CD4-positive, alpha-beta T cell treated with Interleukin-6 at 100 ng/mL for 8 hours (primary cell): ENCODE results near the gene DNMT1.
"Not testable (repeated sequence)": the region's sequence is repeated elsewhere in the genome, so short reads cannot be mapped to it uniquely, and the experiment has no call there.

ENCODE experiments used
- DNase-seq: peaks from one replicate; pipeline ENCODE4 v3.0.0-alpha.2; 2020; ENCODE audit warnings: mixed read lengths, low spot score

Gene DNMT1

GRCh38 chr19:10194500-10195198, at the start of gene DNMT1:
Gene DNMT1, minus strand, starts transcription at chr19:10194953. Its CDS starts 54 bp downstream, at chr19:10194899.
- peak; percentile 97 for DNase-seq

DNA sequence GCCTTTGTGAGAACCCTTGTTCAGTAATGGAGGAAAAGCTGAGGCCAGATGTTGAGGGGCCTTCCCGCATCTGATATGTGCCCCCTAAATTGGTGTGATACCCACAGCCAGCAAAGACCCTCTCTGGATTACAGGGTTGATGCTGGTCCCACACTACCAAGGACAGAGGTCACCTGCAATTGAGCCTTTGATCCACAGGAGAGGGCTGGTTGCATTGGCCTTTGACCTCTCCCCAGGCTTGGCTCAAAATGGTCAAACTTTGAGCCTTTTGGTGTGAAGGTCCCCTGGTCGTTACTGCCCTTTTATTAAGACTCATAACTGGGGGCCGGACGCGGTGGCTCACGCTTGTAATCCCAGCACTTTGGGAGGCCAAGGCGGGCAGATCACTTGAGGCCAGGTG, 48.9 kb upstream of the DNMT1 start:
- no peak for DNase-seq

- DNase-seq, result not testable (repeated sequence)
Measured at GRCh38 chr19:10241826-10242449, 47.2 kb upstream of the DNMT1 start.

- no peak for DNase-seq
Measured at GRCh38 chr19:10238172-10238783, 43.5 kb upstream of the DNMT1 start.

GRCh38 chr19:10237702-10238101, 42.9 kb upstream of the DNMT1 start:
- DNase-seq, result no peak

DNA sequence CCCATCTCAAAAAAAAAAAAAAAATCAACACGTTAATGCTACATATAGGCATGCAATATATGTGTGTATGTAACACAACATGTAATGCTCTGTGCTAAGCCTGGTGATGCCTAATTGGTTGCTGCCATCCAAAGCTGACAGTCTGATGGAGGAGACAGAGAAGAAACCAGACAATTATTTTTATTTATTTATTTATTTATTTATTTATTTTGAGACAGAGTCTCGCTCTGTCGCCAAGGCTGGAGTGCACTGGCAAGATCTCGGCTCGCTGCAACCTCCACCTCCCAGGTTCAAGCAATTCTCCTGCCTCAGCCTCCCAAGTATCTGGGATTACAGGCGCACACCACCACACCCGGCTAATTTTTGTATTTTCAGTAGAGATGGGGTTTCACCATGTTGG, 40.7 kb upstream of the DNMT1 start:
- DNase-seq, result not testable (repeated sequence)

GRCh38 chr19:10235003-10235402, 40.2 kb upstream of the DNMT1 start:
- no peak for DNase-seq

DNA sequence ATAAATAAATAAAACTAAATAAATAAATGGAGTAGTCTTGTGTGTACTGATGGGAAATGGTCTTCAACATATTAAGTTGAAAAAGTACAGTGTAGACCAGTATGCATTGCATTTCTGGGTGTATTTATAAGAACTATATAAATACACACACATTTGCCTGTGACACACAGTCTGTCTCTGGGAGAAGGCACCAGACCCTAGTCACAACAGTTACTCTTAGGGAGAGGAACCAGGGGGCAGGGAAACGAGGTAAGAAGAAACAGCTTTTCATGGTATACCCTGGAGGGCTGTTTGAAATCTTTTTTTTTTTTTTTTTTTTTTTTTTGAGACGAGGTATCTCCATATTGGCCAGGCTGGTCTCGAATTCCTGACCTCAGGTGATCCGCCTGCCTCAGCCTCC, 39.2 kb upstream of the DNMT1 start:
- DNase-seq, result no peak

DNA sequence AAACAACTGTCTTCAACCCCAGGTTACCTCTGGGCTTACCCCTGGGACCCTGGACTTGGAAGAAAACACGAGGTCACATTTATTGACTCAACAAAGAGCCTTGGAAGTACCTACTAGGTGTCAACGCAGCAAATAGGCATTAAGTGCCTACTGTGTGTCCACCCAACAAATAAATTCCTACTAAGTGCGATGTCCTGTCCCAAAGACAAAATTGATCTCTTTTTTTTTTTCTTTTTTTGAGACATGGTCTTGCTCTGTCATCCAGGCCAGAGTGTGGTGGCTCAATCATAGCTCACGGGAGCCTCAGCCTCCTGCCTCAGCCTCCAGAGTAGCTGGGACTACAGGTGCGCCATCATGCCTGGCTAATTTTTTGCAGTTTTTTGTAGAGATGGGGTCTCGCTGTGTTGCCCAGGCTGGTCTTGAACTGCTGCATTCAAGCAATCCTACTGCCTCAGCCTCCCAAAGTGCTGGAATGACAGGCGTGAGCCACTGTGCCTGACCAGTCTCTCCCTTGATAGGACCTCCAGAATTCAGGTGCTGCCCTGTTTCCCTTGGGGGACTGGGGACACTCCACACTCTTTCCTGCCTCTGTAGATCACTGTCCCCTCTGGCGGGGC, 37.0 kb upstream of the DNMT1 start:
- DNase-seq, result no peak

DNA sequence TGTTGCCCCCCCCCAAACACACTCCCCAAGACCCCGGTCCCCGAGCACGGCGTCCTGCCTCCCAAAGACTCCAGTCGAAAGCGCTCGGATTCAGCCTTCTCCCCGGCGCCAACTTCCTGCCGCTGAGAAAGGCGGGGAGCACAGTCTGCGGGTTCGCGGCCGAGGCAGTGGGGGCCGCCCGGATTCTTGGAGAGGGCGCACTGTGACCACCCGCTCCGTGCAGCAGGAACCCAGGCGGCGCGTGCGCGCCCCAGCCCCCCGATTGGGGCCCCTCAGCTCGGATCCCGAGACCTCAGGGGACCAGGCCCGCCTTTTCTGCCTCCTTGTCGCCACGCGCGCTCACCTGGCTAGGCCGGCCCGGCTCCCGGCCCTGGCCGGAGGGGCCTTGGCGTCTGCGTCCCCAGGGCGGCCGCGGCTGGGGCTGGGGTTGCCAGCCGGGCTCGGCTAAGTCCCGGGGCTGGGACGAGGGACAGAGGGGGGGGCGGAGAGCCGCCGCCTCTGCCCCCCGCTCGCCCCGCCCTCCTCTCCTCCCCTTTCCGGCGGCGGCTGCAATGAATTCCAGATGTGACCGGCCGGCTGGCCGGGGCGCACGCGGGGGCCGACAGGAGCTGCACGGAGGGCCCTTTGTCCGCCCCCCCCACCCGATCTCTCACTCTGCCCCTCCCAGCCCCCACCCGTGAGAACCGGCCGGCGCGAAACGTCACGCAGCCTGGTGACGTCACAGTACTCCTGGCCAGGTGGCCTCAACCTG, 36.3 kb upstream of the DNMT1 start, which contains the start of gene S1PR2:
Gene S1PR2, minus strand, starts transcription at position 471 of the 751 bp plus-strand sequence. CDS start 6,426 bp downstream, outside the sequence.
- peak; percentile 49 for DNase-seq

DNA sequence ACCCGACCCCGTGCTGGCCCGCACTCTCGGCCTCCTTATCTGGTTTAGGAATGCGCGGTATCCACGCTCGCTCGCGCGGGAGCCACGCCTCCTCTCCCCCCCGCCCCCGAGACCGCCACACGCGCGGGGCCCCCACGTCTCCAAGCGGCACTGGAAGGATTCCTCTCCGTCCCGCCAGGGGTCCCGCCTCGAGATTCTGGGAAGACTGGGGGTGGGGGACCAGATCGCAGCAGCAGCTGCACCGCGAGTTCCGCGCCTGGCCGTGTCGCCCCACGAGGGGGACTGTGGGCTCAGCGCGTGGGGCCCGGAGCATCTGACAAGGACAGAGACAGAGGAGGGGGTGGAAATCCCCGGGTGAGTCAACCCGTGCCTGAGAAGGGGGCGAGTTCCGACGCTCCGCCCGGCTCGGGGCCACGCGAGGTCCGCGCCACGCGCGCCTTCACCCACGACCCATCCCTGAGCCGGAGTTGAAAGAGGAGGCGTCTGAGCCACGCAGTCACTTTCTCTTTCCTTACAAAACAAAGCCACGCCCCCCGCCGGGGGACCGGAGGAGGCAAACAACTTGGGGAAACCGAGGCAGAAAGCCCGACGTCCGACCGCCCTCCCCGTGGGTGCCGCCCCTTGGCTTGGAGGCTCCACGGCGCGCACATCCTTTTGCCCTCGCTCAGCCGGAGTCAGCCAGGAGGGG, 35.6 kb upstream of the DNMT1 start:
- peak; percentile 57 for DNase-seq

- DNase-seq, result peak; percentile 54
Measured at GRCh38 chr19:10228920-10229319, 34.2 kb upstream of the DNMT1 start.

GRCh38 chr19:10228393-10228792, 33.6 kb upstream of the DNMT1 start:
- no peak for DNase-seq

DNA sequence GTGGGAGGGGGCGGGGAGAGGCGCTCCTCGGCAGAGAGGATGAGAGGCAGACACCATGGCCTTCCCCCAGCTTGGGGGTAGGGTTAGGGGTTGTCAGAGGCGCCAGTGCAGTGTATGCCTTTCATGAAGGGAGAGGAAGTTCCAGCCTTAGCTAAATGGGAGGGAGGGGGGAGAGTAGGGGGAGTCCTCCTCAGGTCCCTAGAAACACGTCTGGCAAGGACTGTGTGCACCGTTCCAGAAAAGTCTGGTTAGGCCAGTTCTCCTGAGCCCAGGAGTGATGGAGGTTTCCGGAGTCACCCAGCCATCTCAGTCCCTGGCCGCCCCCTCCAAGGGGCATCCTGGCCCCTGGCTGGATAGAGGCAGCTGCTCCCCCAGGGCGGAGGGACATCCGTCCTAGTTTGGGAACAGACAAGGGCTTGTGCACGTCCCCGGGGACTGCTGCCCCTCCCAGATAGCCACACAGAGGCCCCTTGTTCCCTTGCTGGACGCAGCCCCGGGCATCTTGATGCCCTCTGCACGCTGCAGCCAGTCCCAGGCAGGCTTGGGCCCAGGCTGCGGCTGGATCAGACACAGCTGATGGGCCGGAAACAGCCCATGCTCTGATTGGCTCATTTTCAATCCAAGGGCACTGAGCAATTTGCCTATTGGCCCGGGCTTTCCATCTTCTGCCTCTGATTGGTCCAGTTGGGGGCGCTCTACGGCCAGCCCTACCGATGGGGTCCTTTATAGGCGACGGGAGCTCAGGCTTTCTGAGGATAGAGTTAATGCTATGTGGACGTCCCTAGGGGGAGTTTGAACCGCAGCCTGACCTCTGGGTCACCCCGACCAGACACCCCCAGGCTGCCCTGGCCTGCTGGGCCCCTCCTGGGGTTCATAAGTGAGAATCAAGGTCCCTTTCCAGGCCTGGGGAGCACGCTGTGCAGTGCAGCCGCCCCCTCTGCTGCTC, 32.5 kb upstream of the DNMT1 start:
- no peak for DNase-seq

DNA sequence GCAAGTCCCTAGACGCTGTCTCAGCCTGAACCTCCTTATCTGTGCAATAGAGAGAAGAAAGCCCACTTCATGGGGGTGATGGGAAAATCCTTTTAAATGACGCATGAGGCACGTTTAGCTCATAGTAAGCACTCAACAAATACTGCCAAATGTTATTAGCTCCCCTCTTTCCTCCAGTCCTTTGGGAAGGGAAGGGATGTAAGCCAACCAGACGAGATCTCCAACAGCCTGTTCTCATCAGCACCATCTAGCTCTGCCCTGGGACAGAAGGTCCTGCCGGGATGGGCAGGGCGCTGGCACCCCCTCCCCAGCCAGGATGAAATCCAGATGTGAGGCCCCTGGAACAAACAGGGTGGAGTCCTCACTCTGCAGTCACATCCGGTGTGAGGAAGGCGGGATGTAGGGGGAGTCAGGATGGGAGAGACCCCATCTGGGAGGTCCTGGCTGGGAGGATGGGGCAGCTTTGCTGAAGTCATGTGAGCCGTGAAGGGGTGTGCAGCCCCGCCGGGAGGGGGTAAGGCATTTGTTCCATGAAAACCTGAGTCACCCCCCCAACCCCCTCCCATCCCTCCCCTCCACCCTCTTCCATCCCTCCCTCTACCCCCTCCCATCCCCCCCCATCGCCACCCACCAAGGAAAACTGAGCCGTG, 31.7 kb upstream of the DNMT1 start:
- no peak for DNase-seq

DNA sequence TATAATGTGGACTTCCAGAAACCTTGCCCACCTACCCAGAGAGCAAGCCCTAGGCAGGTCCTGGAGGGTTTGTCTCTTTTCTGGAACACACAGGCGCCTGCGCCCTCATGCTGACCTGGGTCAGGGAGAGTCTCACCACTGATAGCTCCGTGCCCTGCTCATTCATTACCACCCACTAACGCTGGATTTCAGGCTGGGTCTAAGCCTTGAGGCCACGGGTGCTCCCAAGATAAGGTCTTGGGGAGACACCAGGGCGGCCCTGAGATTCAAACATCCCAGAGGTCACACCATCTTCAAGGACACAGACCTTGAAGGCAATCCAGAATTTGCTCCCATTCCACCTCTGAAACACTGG, 31.2 kb upstream of the DNMT1 start:
- DNase-seq, result no peak

GRCh38 chr19:10224337-10224736, 29.6 kb upstream of the DNMT1 start:
- DNase-seq, result no peak

- no peak for DNase-seq
Measured at GRCh38 chr19:10223488-10224213, 28.9 kb upstream of the DNMT1 start.

- DNase-seq, result no peak
Measured at GRCh38 chr19:10222201-10222890, 27.6 kb upstream of the DNMT1 start.
